Muscle layer of colon (tissue), 2 donors: ENCODE results near the gene LOX.

ENCODE experiments used
- H3K27ac ChIP-seq: one replicate; pipeline ENCODE4 v1.7.0; 2013; ENCODE audit warnings: low read depth, mild to moderate bottlenecking, low read length, moderate library complexity
- H3K27me3 ChIP-seq, 2 donors: one replicate each; pipeline ENCODE4 v1.7.0; 2013; ENCODE audit warnings: low read length in 2 of 2, mild to moderate bottlenecking in 2 of 2; ENCODE audit not compliant: insufficient read depth in 2 of 2, control insufficient read depth in 1 of 2
- H3K36me3 ChIP-seq: one replicate; pipeline ENCODE4 v1.7.0; 2013; ENCODE audit warnings: mild to moderate bottlenecking, low read length; ENCODE audit not compliant: insufficient read depth
- H3K4me1 ChIP-seq: one replicate; pipeline ENCODE4 v1.7.0; 2013; ENCODE audit warnings: mild to moderate bottlenecking, low read length; ENCODE audit not compliant: insufficient read depth
- H3K4me3 ChIP-seq, 2 donors: one replicate each; pipeline ENCODE4 v1.7.0; 2013; ENCODE audit warnings: low read length in 2 of 2, low read depth in 1 of 2, mild to moderate bottlenecking in 1 of 2, moderate library complexity in 1 of 2
- H3K9ac ChIP-seq: one replicate; pipeline ENCODE4 v1.7.0; 2013; ENCODE audit warnings: low read length
- H3K9me3 ChIP-seq: one replicate; pipeline ENCODE4 v1.7.0; 2013; ENCODE audit warnings: mild to moderate bottlenecking, low read length
- donor health status: abdominal sarcoma.
- donor health status: Adenocarcinoma of cecum.

Gene LOX

DNA sequence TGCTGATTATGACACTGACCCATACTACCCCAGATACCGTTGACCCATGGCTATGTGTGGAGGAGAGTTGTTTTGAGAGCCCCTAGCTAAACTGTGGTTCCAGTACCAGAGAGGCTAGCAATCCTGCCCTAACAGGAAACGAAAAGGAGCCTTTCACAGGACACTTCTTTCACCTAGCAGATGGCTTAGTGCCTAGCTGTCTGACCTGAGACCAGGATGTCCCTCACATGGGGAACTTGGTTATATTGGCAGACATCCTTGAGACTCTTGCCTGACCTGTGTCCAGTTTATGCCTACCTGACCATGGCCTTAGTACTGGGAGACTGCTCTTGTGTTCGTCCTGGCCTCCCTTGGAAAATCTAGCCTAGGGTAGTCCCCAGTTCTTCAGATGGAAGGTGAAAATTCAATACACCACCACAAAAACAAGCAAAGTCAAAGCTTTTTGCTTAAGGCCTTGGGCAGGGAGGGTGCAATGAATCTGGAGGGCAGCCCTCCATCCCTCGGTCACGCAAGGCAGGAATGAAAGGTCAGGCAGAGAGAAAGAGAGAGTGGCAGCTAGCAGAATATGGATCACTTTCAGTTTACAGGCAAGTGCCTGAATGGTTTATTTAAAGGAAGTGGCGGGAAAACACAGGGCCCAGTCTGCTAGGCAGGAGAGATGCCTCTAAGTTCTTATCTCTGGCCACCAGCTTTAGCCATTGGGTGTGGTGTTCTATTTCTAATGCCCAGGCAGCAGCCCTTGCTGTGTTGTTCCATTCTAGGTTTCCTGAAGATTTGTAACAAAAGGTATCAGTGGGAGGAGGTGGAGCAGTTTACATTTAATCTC, 34.9 kb upstream of the LOX start:
- H3K9ac ChIP-seq, result no peak overlapping the region
- H3K36me3 ChIP-seq, result no peaks in the 10 kb centered on the region
- H3K27ac ChIP-seq, result no peak overlapping the region
- H3K9me3 ChIP-seq, result no peaks in the 10 kb centered on the region
- H3K4me3 ChIP-seq, result no peak overlapping the region
- no peaks in the 10 kb centered on the region for H3K27me3 ChIP-seq
- no peaks in the 10 kb centered on the region for H3K4me1 ChIP-seq

GRCh38 chr5:122112063-122112462, 34.0 kb upstream of the LOX start:
- Histone ChIP-seq H3K9me3 (no peaks in the 10 kb centered on the region), H3K4me1 (no peaks in the 10 kb centered on the region), H3K4me3 (no peak overlapping the region), H3K27me3 (no peaks in the 10 kb centered on the region), H3K36me3 (no peaks in the 10 kb centered on the region), H3K9ac (no peak overlapping the region), H3K27ac (no peak overlapping the region)

DNA sequence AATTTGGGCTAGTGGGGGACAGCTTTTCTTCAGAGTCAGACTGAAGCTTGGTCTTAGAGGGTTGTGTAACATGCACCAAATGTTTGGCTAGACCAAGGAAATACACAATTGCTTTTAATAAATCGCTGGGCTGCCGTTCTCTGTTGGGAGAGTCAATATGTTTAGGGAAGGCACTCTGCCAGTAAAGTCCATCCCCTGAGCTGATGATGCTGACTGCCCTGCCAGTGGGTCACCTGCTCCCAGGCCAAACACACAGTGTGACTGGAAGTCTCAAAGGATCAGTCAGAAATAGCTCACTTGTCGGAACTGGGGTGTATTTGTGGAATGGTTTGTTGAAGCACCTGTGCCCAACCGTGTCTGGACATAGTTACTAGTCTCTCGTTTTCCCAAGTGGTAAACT, 33.4 kb upstream of the LOX start:
- no peaks in the 10 kb centered on the region for H3K9me3 ChIP-seq
- H3K4me1 ChIP-seq, result no peaks in the 10 kb centered on the region

GRCh38 chr5:122110987-122111386, 32.9 kb upstream of the LOX start:
- H3K36me3 ChIP-seq, result no peaks in the 10 kb centered on the region
- no peaks in the 10 kb centered on the region for H3K9me3 ChIP-seq
- H3K27me3 ChIP-seq, result no peaks in the 10 kb centered on the region
- no peak overlapping the region for H3K9ac ChIP-seq
- H3K27ac ChIP-seq, result no peak overlapping the region
- H3K4me1 ChIP-seq, result no peaks in the 10 kb centered on the region
- no peak overlapping the region for H3K4me3 ChIP-seq

More for the DNA sequence above, 33.4 kb upstream of the LOX start:
- H3K4me3 ChIP-seq, result no peak overlapping the region
- no peaks in the 10 kb centered on the region for H3K27me3 ChIP-seq
- no peak overlapping the region for H3K9ac ChIP-seq
- no peaks in the 10 kb centered on the region for H3K36me3 ChIP-seq
- no peak overlapping the region for H3K27ac ChIP-seq

- H3K36me3 ChIP-seq, result no peaks in the 10 kb centered on the region
- H3K27me3 ChIP-seq, result no peaks in the 10 kb centered on the region
- no peaks in the 10 kb centered on the region for H3K9me3 ChIP-seq
- no peak overlapping the region for H3K9ac ChIP-seq
- no peaks in the 10 kb centered on the region for H3K4me1 ChIP-seq
- no peak overlapping the region for H3K4me3 ChIP-seq
- H3K27ac ChIP-seq, result no peak overlapping the region
Measured at GRCh38 chr5:122107016-122107415, 29.0 kb upstream of the LOX start.

GRCh38 chr5:122105909-122106308, 27.9 kb upstream of the LOX start:
- Histone ChIP-seq H3K4me1 (no peaks in the 10 kb centered on the region), H3K9me3 (no peaks in the 10 kb centered on the region), H3K4me3 (no peak overlapping the region), H3K36me3 (no peaks in the 10 kb centered on the region), H3K9ac (no peak overlapping the region), H3K27ac (no peak overlapping the region), H3K27me3 (no peaks in the 10 kb centered on the region)

GRCh38 chr5:122102825-122103224, 24.8 kb upstream of the LOX start:
- Histone ChIP-seq H3K4me3 (no peak overlapping the region), H3K27ac (no peak overlapping the region), H3K4me1 (no peaks in the 10 kb centered on the region), H3K36me3 (no peaks in the 10 kb centered on the region), H3K27me3 (no peaks in the 10 kb centered on the region), H3K9me3 (no peaks in the 10 kb centered on the region), H3K9ac (no peak overlapping the region)

DNA sequence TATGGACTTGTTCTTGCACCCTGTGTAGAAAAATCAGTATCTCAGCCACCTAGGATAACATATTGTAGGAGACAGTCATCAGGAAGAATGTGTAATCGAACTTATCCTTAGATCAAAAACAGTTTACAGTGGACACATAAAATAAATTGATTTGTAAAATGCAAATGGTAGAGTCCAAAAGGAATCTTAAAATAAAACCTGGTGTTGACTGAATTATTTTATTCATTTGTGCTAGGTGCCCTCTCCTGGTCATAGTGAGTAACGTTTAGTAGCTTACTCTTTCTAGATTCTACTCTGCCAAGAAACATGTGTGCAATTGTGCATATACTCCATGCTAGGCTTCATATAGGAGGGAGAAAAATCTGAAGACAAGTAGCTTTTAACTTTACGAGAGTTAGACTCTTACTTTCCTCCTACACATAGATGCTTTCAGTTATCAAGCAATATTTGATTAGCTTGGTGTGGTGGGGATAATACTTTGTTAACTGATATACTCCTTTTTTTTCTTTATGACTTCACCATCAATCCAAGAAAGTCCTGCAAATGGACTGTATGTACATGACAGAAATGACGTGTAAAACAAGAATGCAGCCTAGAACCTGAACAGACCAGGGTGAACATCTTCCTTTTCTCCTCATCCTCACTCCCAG, 23.7 kb upstream of the LOX start:
- Histone ChIP-seq H3K27ac (no peak overlapping the region), H3K4me1 (no peaks in the 10 kb centered on the region), H3K9ac (no peak overlapping the region), H3K4me3 (no peak overlapping the region), H3K9me3 (no peaks in the 10 kb centered on the region), H3K36me3 (no peaks in the 10 kb centered on the region), H3K27me3 (no peaks in the 10 kb centered on the region)

DNA sequence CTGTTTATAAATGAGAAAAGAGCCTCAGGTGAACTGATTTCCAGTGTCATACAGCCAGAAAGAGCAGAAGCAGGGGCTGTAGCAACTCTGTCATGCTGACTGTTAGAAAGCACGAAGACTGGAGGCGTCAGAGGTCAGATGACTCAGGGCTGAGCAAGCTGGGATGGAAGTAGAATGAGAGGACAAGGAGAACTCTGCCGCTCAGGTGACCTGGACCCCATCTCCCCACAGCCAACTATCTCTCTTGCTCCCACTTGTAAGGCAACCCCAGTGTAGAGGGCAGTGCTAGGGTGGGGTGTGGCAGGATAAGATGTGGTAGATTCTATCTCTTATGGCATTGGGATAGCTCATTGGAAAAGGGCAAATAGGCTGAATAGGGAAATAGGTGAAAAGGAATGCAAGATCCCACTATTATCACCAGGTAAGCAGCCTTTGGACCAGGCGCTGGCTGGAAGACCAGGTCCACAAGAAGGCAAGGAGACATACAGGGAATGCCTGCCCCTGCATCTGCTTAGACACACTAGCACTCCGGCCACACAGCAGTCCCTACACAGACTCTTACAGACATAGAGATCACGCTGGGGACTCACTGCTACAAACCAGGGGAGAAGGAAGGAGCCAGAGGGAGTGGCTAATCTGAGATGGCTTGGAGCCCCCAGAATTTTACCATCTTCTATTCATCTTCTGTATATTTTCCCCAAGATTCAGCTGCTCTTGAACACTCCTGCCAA, 21.2 kb upstream of the LOX start:
- H3K27ac ChIP-seq, result no peak overlapping the region

DNA sequence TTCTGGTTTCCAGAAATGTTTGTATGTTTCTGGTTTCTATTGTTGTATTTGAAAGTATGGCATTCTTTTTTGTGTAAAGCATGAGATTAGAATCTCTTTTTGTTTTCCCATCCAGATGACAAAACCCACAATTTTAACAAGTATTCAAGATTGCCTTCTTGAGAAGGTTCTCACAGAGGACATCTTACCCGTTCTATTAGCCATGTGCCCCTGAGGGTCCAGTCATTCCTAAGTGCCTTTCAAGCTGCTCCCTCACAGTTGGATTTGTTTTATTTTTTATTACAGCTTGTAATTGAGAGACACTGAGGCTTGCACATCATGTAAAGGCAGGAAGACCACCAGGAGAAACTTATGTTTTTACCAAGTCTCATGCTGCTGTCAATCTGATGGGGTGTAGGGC, 19.3 kb upstream of the LOX start:
- Histone ChIP-seq H3K27me3 (no peaks in the 10 kb centered on the region), H3K9ac (no peak overlapping the region), H3K4me3 (no peak overlapping the region), H3K27ac (no peak overlapping the region), H3K4me1 (no peaks in the 10 kb centered on the region), H3K36me3 (no peaks in the 10 kb centered on the region), H3K9me3 (no peaks in the 10 kb centered on the region)

More for the DNA sequence above, 21.2 kb upstream of the LOX start:
- Histone ChIP-seq H3K9ac (no peak overlapping the region), H3K4me3 (no peak overlapping the region), H3K9me3 (no peaks in the 10 kb centered on the region), H3K36me3 (no peaks in the 10 kb centered on the region), H3K4me1 (no peaks in the 10 kb centered on the region), H3K27me3 (no peaks in the 10 kb centered on the region)

DNA sequence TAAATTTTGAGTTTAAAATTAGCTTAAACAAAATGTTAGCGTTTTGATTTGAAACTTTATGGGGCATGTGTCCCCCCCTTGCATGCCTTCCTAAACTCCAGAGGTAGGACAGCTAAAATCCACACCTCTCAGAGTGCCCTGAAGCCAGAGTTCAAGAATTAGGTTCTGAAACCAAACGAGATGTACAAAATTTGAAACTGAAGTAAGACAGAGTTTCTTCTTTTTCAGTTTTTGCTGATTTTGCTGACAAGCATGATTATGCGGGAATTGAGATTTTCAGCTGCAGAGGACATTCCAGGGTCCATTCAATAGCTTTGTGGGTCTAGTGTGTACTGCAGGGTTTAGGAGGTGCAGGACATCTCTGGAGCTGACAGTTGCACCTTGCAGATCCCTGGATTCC, 17.1 kb upstream of the LOX start:
- H3K36me3 ChIP-seq, result no peaks in the 10 kb centered on the region

More for the DNA sequence above, 17.1 kb upstream of the LOX start:
- H3K27me3 ChIP-seq, result no peaks in the 10 kb centered on the region
- no peaks in the 10 kb centered on the region for H3K4me1 ChIP-seq
- no peak overlapping the region for H3K9ac ChIP-seq
- no peak overlapping the region for H3K27ac ChIP-seq
- no peaks in the 10 kb centered on the region for H3K9me3 ChIP-seq
- H3K4me3 ChIP-seq, result no peak overlapping the region
